GM23338 (cell line): Measurements from ENCODE around the gene DHX40. TPM values are rescaled to one million over a fixed set of nuclear protein-coding genes. Genes with fewer than 3 reads are reported as not detected.

ENCODE experiments used
- ATAC-seq: fragments of 200-7000 bp; cut with Tn5 transposase; 3 replicates; pipeline ENCODE4 v1.9.1; 2020
- DNase-seq: peaks from one replicate; pipeline ENCODE4 v3.0.0-alpha.2; 2015; ENCODE audit warnings: low spot score
- H2AFZ ChIP-seq: fragments of 200-600 bp; sonication (generic); 2 replicates; pipeline ENCODE4 v1.8.0; 2016; ENCODE audit warnings: antibody characterized with exemption, mild to moderate bottlenecking, moderate library complexity
- H3F3A ChIP-seq: fragments of 200-600 bp; sonication (generic); replicated peaks from 2 replicates; pipeline ENCODE4 v1.8.0; 2017; ENCODE audit warnings: antibody characterized with exemption, mixed run types, low read depth
- H3K27ac ChIP-seq: fragments of 200-600 bp; sonication (generic); 2 replicates; pipeline ENCODE4 v1.6.1; 2016; ENCODE audit warnings: low read depth
- H3K27me3 ChIP-seq: fragments of 200-600 bp; sonication (generic); 2 replicates; pipeline ENCODE4 v1.8.0; 2016; ENCODE audit warnings: mild to moderate bottlenecking, mixed run types, moderate library complexity; ENCODE audit not compliant: insufficient read depth
- H3K36me3 ChIP-seq: fragments of 200-600 bp; sonication (generic); 2 replicates; pipeline ENCODE4 v1.8.0; 2016; ENCODE audit warnings: mild to moderate bottlenecking; ENCODE audit not compliant: insufficient read depth
- H3K4me1 ChIP-seq: fragments of 200-600 bp; sonication (generic); 2 replicates; pipeline ENCODE4 v1.8.0; 2016; ENCODE audit warnings: mild to moderate bottlenecking, moderate library complexity; ENCODE audit not compliant: insufficient read depth
- H3K4me2 ChIP-seq: fragments of 200-600 bp; sonication (generic); 2 replicates; pipeline ENCODE4 v1.7.1; 2017; ENCODE audit warnings: mixed run types
- H3K4me3 ChIP-seq: fragments of 200-600 bp; sonication (generic); 2 replicates; pipeline ENCODE4 v1.6.1; 2016; ENCODE audit warnings: mixed run types
- H3K79me2 ChIP-seq: fragments of 200-600 bp; sonication (generic); replicated peaks from 2 replicates; pipeline ENCODE4 v1.8.0; 2017; ENCODE audit warnings: mild to moderate bottlenecking; ENCODE audit not compliant: insufficient read depth
- H3K9me2 ChIP-seq: fragments of 200-600 bp; sonication (generic); 2 replicates; pipeline ENCODE4 v1.8.0; 2017; ENCODE audit not compliant: insufficient read depth
- H4K20me1 ChIP-seq: fragments of 200-600 bp; sonication (generic); replicated peaks from 2 replicates; pipeline ENCODE4 v1.8.0; 2017; ENCODE audit warnings: mild to moderate bottlenecking; ENCODE audit not compliant: insufficient read depth
- H3K27ac Mint-ChIP-seq: 2 replicates; pipeline ENCODE4 v1.8.0; 2020; ENCODE audit warnings: inconsistent platforms, mild to moderate bottlenecking, moderate library complexity, mixed read lengths
- H3K27me3 Mint-ChIP-seq: 3 replicates; pipeline ENCODE4 v1.8.0; 2022; ENCODE audit warnings: low read depth, mild to moderate bottlenecking, moderate library complexity, mixed read lengths, inconsistent platforms; ENCODE audit not compliant: insufficient read depth, poor library complexity
- H3K36me3 Mint-ChIP-seq: 3 replicates; pipeline ENCODE4 v1.8.0; 2021; ENCODE audit warnings: low read depth, mild to moderate bottlenecking, inconsistent platforms, moderate library complexity, mixed read lengths
- H3K4me1 Mint-ChIP-seq: 3 replicates; pipeline ENCODE4 v1.8.0; 2020; ENCODE audit warnings: mild to moderate bottlenecking, inconsistent platforms, mixed read lengths
- H3K4me3 Mint-ChIP-seq: 3 replicates; pipeline ENCODE4 v1.8.0; 2021; ENCODE audit warnings: moderate library complexity, mild to moderate bottlenecking, inconsistent platforms, mixed read lengths
- H3K9me3 Mint-ChIP-seq: 3 replicates; pipeline ENCODE4 v1.8.0; 2020; ENCODE audit warnings: moderate library complexity, mild to moderate bottlenecking, inconsistent platforms, mixed read lengths
- CREB1 ChIP-seq: fragments of 250-450 bp; sonication (Bioruptor Pico); IDR thresholded peaks from 2 replicates; pipeline ENCODE4 v1.5.0; 2020; ENCODE audit warnings: low read depth, mild to moderate bottlenecking, moderate library complexity
- EZH2 ChIP-seq: fragments of 200-600 bp; sonication (generic); IDR thresholded peaks from one replicate; pipeline ENCODE4 v1.8.0; 2017; ENCODE audit warnings: antibody characterized with exemption, mild to moderate bottlenecking, low read depth; ENCODE audit not compliant: unreplicated experiment
- EZH2phosphoT487 ChIP-seq: fragments of 200-600 bp; sonication (generic); IDR thresholded peaks from one replicate; pipeline ENCODE4 v1.8.1; 2018; ENCODE audit warnings: antibody characterized with exemption; ENCODE audit not compliant: unreplicated experiment
- JUNB ChIP-seq: IDR thresholded peaks from one replicate; pipeline ENCODE4 v1.6.1; 2016; ENCODE audit warnings: antibody characterized with exemption; ENCODE audit not compliant: unreplicated experiment
- NANOG ChIP-seq: IDR thresholded peaks from 2 replicates; pipeline ENCODE4 v1.6.1; 2016; ENCODE audit warnings: antibody characterized with exemption, borderline replicate concordance
- POLR2AphosphoS5 ChIP-seq: IDR thresholded peaks from 2 replicates; pipeline ENCODE4 v1.6.1; 2016; ENCODE audit warnings: antibody characterized with exemption, low read depth
- STAT1 ChIP-seq: IDR thresholded peaks from one replicate; pipeline ENCODE4 v1.6.1; 2016; ENCODE audit warnings: antibody characterized with exemption; ENCODE audit not compliant: unreplicated experiment
- ZNF114 ChIP-seq: fragments of 250-450 bp; sonication (Bioruptor Pico); IDR thresholded peaks from 2 replicates; pipeline ENCODE4 v1.5.0; 2020; ENCODE audit warnings: mild to moderate bottlenecking, moderate library complexity
- ZNF331 ChIP-seq: fragments of 250-450 bp; sonication (Bioruptor Pico); IDR thresholded peaks from 2 replicates; pipeline ENCODE4 v1.5.0; 2020; ENCODE audit warnings: low read depth, mild to moderate bottlenecking, moderate library complexity
- polyA plus RNA-seq: library from polyadenylated mRNA; unstranded; fragments of >200 nt; fragmentation: Nextera tagmentation; extraction: Ambion mirVana; gene quantifications from 2 replicates; pipeline ENCODE4 v1.2.1, GENCODE V29; 2016
- total RNA-seq: library from RNA; depleted of rRNA; stranded (reverse); fragments of >200 nt; shearing (Covaris generic); gene quantifications from 2 replicates; pipeline ENCODE4 v1.2.3, GENCODE V29; 2014
- TF ChIP-seq, protein P1 (sequence below): fragments of 250-450 bp; sonication (Bioruptor Pico); IDR thresholded peaks from 2 replicates; pipeline ENCODE4 v1.5.0; 2020; ENCODE audit warnings: mild to moderate bottlenecking, moderate library complexity
- TF ChIP-seq, protein P2 (sequence below), 2 experiments: fragments of 200-600 bp in 1 of 2; sonication (generic) in 1 of 2; conservative IDR thresholded peaks; 2 replicates each; pipeline versions ENCODE4 v1.5.1 to v1.6.1; 2016 to 2017; ENCODE audit warnings: antibody characterized with exemption in 2 of 2, low read depth in 2 of 2, mild to moderate bottlenecking in 2 of 2, moderate library complexity in 1 of 2

DHX40 gene
- total and polyA plus RNA-seq, 2 experiments from 2014 or later: 14.5 to 38.2 TPM

DNA sequence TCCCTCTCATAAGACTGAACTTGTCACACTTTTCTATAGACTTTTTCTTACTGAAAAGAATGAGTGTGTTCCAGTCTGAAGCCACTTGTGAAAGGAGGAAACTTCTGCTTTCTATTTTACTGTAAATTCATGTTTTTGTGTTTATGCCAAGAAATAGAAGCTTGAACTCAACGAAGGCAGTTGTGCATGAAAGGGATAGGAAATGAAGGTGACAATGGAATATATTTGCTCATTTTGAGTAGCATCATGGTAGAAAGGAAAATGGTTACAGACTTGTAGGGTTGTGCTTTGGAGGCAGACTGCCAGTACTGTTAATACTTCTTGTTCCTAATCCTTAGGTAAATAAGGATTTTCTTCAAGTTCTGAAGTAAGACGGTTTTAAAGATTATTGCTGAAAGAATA is 62.4 kb downstream of the DHX40 start:
- H3K4me3 Mint-ChIP-seq: no peak overlapping the region
- Histone ChIP-seq H3K4me3 (no peak overlapping the region), H3K27me3 (no peaks in the 10 kb centered on the region), H3K9me2 (no peaks in the 10 kb centered on the region), H3K4me2 (no peak overlapping the region), H3K4me1 (0 out of 2 replicates have a peak, but pooled peaks cover 4% of the 10 kb centered on the region), H3K79me2 (peaks cover 100% of the 10 kb centered on the region), H2AFZ (no peak overlapping the region), H3K27ac (no peak overlapping the region), H3K36me3 (no peaks in the 10 kb centered on the region), H3F3A (no peaks in the 10 kb centered on the region), H4K20me1 (peaks cover 82% of the 10 kb centered on the region)
- no peaks in the 10 kb centered on the region for H3K27me3 Mint-ChIP-seq
- H3K4me1 Mint-ChIP-seq: peaks cover 15% of the 10 kb centered on the region
- no peak for DNase-seq
- peaks cover 26% of the 10 kb centered on the region; the same call in 2 of the 3 replicates for H3K36me3 Mint-ChIP-seq
- ATAC-seq: no peak
- H3K9me3 Mint-ChIP-seq: no peaks in the 10 kb centered on the region
- TF ChIP-seq POLR2AphosphoS5: no peak
- TF ChIP-seq EZH2: no peak
- TF ChIP-seq, protein P1, sequence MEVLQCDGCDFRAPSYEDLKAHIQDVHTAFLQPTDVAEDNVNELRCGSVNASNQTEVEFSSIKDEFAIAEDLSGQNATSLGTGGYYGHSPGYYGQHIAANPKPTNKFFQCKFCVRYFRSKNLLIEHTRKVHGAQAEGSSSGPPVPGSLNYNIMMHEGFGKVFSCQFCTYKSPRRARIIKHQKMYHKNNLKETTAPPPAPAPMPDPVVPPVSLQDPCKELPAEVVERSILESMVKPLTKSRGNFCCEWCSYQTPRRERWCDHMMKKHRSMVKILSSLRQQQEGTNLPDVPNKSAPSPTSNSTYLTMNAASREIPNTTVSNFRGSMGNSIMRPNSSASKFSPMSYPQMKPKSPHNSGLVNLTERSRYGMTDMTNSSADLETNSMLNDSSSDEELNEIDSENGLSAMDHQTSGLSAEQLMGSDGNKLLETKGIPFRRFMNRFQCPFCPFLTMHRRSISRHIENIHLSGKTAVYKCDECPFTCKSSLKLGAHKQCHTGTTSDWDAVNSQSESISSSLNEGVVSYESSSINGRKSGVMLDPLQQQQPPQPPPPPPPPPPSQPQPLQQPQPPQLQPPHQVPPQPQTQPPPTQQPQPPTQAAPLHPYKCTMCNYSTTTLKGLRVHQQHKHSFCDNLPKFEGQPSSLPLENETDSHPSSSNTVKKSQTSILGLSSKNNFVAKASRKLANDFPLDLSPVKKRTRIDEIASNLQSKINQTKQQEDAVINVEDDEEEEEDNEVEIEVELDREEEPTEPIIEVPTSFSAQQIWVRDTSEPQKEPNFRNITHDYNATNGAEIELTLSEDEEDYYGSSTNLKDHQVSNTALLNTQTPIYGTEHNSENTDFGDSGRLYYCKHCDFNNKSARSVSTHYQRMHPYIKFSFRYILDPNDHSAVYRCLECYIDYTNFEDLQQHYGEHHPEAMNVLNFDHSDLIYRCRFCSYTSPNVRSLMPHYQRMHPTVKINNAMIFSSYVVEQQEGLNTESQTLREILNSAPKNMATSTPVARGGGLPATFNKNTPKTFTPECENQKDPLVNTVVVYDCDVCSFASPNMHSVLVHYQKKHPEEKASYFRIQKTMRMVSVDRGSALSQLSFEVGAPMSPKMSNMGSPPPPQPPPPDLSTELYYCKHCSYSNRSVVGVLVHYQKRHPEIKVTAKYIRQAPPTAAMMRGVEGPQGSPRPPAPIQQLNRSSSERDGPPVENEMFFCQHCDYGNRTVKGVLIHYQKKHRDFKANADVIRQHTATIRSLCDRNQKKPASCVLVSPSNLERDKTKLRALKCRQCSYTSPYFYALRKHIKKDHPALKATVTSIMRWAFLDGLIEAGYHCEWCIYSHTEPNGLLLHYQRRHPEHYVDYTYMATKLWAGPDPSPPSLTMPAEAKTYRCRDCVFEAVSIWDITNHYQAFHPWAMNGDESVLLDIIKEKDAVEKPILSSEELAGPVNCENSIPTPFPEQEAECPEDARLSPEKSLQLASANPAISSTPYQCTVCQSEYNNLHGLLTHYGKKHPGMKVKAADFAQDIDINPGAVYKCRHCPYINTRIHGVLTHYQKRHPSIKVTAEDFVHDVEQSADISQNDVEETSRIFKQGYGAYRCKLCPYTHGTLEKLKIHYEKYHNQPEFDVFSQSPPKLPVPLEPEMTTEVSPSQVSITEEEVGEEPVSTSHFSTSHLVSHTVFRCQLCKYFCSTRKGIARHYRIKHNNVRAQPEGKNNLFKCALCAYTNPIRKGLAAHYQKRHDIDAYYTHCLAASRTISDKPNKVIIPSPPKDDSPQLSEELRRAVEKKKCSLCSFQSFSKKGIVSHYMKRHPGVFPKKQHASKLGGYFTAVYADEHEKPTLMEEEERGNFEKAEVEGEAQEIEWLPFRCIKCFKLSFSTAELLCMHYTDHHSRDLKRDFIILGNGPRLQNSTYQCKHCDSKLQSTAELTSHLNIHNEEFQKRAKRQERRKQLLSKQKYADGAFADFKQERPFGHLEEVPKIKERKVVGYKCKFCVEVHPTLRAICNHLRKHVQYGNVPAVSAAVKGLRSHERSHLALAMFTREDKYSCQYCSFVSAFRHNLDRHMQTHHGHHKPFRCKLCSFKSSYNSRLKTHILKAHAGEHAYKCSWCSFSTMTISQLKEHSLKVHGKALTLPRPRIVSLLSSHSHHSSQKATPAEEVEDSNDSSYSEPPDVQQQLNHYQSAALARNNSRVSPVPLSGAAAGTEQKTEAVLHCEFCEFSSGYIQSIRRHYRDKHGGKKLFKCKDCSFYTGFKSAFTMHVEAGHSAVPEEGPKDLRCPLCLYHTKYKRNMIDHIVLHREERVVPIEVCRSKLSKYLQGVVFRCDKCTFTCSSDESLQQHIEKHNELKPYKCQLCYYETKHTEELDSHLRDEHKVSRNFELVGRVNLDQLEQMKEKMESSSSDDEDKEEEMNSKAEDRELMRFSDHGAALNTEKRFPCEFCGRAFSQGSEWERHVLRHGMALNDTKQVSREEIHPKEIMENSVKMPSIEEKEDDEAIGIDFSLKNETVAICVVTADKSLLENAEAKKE (CRISPR knock-in tag): no peak
- TF ChIP-seq STAT1: no peak
- no peak for TF ChIP-seq ZNF114 (CRISPR knock-in tag)
- no peak for TF ChIP-seq EZH2phosphoT487
- TF ChIP-seq, protein P2, sequence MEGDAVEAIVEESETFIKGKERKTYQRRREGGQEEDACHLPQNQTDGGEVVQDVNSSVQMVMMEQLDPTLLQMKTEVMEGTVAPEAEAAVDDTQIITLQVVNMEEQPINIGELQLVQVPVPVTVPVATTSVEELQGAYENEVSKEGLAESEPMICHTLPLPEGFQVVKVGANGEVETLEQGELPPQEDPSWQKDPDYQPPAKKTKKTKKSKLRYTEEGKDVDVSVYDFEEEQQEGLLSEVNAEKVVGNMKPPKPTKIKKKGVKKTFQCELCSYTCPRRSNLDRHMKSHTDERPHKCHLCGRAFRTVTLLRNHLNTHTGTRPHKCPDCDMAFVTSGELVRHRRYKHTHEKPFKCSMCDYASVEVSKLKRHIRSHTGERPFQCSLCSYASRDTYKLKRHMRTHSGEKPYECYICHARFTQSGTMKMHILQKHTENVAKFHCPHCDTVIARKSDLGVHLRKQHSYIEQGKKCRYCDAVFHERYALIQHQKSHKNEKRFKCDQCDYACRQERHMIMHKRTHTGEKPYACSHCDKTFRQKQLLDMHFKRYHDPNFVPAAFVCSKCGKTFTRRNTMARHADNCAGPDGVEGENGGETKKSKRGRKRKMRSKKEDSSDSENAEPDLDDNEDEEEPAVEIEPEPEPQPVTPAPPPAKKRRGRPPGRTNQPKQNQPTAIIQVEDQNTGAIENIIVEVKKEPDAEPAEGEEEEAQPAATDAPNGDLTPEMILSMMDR (conservative IDR thresholded peaks at IDR 0.05; ENCODE audit: low read depth in 2 of 2): no peak
- no peak for TF ChIP-seq NANOG
- TF ChIP-seq JUNB: no peak
- TF ChIP-seq ZNF331 (CRISPR knock-in tag): no peak
- no peak for TF ChIP-seq CREB1 (CRISPR knock-in tag)
- no peak overlapping the region for H3K27ac Mint-ChIP-seq
